Measurements from ENCODE around the gene DNAJB4.

DNA sequence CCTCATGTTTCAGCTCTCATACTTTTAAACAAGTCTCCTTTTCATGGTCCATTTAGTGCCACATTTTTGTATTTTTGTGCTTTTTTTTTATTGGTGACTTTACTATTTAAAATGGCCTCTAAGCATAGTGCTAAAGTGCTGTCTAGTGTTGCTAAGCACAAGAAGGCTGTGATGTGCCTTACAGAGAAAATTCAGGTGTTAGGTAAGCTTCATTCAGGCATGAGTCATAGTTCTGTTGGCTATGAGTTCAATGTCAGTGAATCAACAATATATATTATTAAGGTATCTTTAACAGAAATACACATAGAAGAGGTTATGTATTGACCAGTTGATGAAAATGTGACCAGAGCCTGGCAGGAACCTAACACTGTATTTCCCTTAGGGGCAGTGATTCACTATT lies 13.1 kb upstream of the DNAJB4 start:
- TF ChIP-seq, protein P1, sequence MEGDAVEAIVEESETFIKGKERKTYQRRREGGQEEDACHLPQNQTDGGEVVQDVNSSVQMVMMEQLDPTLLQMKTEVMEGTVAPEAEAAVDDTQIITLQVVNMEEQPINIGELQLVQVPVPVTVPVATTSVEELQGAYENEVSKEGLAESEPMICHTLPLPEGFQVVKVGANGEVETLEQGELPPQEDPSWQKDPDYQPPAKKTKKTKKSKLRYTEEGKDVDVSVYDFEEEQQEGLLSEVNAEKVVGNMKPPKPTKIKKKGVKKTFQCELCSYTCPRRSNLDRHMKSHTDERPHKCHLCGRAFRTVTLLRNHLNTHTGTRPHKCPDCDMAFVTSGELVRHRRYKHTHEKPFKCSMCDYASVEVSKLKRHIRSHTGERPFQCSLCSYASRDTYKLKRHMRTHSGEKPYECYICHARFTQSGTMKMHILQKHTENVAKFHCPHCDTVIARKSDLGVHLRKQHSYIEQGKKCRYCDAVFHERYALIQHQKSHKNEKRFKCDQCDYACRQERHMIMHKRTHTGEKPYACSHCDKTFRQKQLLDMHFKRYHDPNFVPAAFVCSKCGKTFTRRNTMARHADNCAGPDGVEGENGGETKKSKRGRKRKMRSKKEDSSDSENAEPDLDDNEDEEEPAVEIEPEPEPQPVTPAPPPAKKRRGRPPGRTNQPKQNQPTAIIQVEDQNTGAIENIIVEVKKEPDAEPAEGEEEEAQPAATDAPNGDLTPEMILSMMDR (IDR thresholded peaks at IDR 0.05): no peak
- no peak for TF ChIP-seq EZH2phosphoT487 (IDR thresholded peaks at IDR 0.05)
- TF ChIP-seq EZH2 (IDR thresholded peaks at IDR 0.05): no peak
